Spleen (tissue), 7 donors: ENCODE data around the gene SF3A1.

Source experiments
- CTCF ChIP-seq, 11 experiments: fragments of 200-600 bp in 7 of 11; fragments of 450-650 bp in 4 of 11; sonication (generic) in 4 of 11; IDR thresholded peaks in 8 of 11; conservative IDR thresholded peaks in 3 of 11; 1 replicate in 7 of 11; 2 replicates in 4 of 11; pipeline versions ENCODE4 v1.4.0 to v1.8.0; 2016 to 2021; ENCODE audit warnings: antibody characterized with exemption in 11 of 11, inconsistent platforms in 4 of 11, mild to moderate bottlenecking in 1 of 11
- POLR2A ChIP-seq, 3 donors: fragments of 450-650 bp; IDR thresholded peaks; one replicate each; pipeline ENCODE4 v1.5.1; 2017; ENCODE audit warnings: antibody characterized with exemption in 3 of 3, mild to moderate bottlenecking in 1 of 3
- POLR2AphosphoS5 ChIP-seq, 3 donors: sonication (generic); formaldehyde crosslinking; IDR thresholded peaks; one replicate each; pipeline ENCODE4 v1.5.1; 2017; ENCODE audit warnings: antibody characterized with exemption in 3 of 3
- donor health status: DM: no; HTN: no; CAD: no; lungs with moderate emphysema.
- donor health status: DM: no; HTN: no; CAD: no.
- donor health status: DM: no; HTN: no; CAD: no.

DNA sequence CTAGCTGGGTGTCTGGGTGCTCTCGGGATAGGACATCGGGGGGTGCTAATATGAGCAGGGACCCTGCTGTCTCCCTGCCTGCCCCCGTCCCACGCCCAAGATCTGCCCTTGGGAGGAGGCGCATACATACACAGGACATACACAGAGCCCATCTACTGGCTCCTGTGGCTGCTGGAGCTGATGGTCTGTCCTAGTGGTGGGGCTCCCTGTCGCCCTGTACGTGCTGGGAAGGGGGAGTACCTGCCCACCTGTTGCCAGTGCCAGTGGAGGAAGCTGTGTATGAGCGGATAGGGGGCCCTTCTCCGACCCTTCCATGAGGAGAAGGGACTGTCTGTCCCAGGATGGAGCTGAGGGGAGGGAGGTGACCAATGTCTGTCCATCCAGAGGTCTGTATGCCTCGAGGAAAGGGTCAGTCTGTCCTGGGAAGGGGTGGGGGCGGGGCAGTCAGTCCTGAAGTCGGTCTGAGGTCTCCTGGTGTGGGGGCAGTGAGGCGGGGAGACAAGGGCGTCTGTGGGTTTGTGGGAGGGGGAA, 30.9 kb downstream of the SF3A1 start:
- TF ChIP-seq CTCF (IDR thresholded peaks at IDR 0.05 in 8 of 11, conservative IDR thresholded peaks at IDR 0.05 in 3 of 11), result no peak
- no peak for TF ChIP-seq POLR2A (IDR thresholded peaks at IDR 0.05)
- no peak for TF ChIP-seq POLR2AphosphoS5 (IDR thresholded peaks at IDR 0.05)
